NCI-H187 treated with DMSO at 0.1 percent for 48 hours (cell line): ENCODE results near the gene PLCB1.

ENCODE experiments used
- DNase-seq: peaks from one replicate; lab custom pipeline; 2025; lab: John Stamatoyannopoulos, UW

PLCB1 gene

GRCh38 chr20:8507231-8507630, 375.2 kb downstream of the PLCB1 start:
- no peak for DNase-seq

- no peak for DNase-seq
These were observed 377.7 kb downstream of the PLCB1 start for GRCh38 chr20:8509809-8510208.

- DNase-seq, result no peak
These were observed 378.7 kb downstream of the PLCB1 start for GRCh38 chr20:8510808-8511207.

- DNase-seq, result no peak
These were observed 379.9 kb downstream of the PLCB1 start for GRCh38 chr20:8512003-8512402.

GRCh38 chr20:8515810-8516435, 383.9 kb downstream of the PLCB1 start:
- DNase-seq, result no peak

- DNase-seq, result no peak
These were observed 386.8 kb downstream of the PLCB1 start for GRCh38 chr20:8518878-8519277.

GRCh38 chr20:8519887-8520286, 387.8 kb downstream of the PLCB1 start:
- DNase-seq, result no peak

GRCh38 chr20:8522168-8522567, 390.1 kb downstream of the PLCB1 start:
- no peak for DNase-seq

GRCh38 chr20:8523684-8524083, 391.6 kb downstream of the PLCB1 start:
- DNase-seq, result no peak

GRCh38 chr20:8524101-8525016, 392.3 kb downstream of the PLCB1 start:
- no peak for DNase-seq

GRCh38 chr20:8525017-8525343, 392.9 kb downstream of the PLCB1 start:
- no peak for DNase-seq

GRCh38 chr20:8526610-8527009, 394.5 kb downstream of the PLCB1 start:
- no peak for DNase-seq

- no peak for DNase-seq
These were observed 396.1 kb downstream of the PLCB1 start for GRCh38 chr20:8527998-8528723.

- DNase-seq, result no peak
These were observed 398.0 kb downstream of the PLCB1 start for GRCh38 chr20:8530022-8530421.

- DNase-seq, result no peak
These were observed 400.1 kb downstream of the PLCB1 start for GRCh38 chr20:8532169-8532568.

- DNase-seq, result no peak
These were observed 402.5 kb downstream of the PLCB1 start for GRCh38 chr20:8534368-8535160.

- DNase-seq, result no peak
These were observed 403.6 kb downstream of the PLCB1 start for GRCh38 chr20:8535403-8536261.

GRCh38 chr20:8536262-8536618, 404.2 kb downstream of the PLCB1 start:
- no peak for DNase-seq

GRCh38 chr20:8540466-8540865, 408.4 kb downstream of the PLCB1 start:
- DNase-seq, result no peak

- DNase-seq, result no peak
These were observed 410.0 kb downstream of the PLCB1 start for GRCh38 chr20:8542110-8542486.

GRCh38 chr20:8545212-8545611, 413.1 kb downstream of the PLCB1 start:
- no peak for DNase-seq
